H7 (cell line): ENCODE measurements around the gene ORAI2. TPM values are rescaled to one million over a fixed set of nuclear protein-coding genes. Genes with fewer than 3 reads are reported as not detected.
"Not testable (repeated sequence)": the region's sequence is repeated elsewhere in the genome, so short reads cannot be mapped to it uniquely, and the experiment has no call there.

Experiments used
- DNase-seq: peaks from one replicate; pipeline ENCODE4 v3.0.0; 2012
- H3K27me3 ChIP-seq: 2 replicates; pipeline ENCODE4 v1.6.0; 2011; ENCODE audit warnings: mild to moderate bottlenecking, low read length; ENCODE audit not compliant: control insufficient read depth, insufficient read depth
- H3K36me3 ChIP-seq: replicated peaks from 2 replicates; pipeline ENCODE4 v1.5.1; 2011; ENCODE audit warnings: low read length; ENCODE audit not compliant: control insufficient read depth, insufficient read depth
- H3K4me3 ChIP-seq: 2 replicates; pipeline ENCODE4 v1.5.1; 2011; ENCODE audit warnings: low read depth, mild to moderate bottlenecking, control low read depth, low read length, moderate library complexity; ENCODE audit not compliant: insufficient read depth
- total RNA-seq: library from RNA; depleted of rRNA; stranded (reverse); fragments of >200 nt; shearing (Covaris generic); gene quantifications from 2 replicates; pipeline ENCODE4 v1.2.3, GENCODE V29; 2014

Gene ORAI2
- total RNA-seq, 1 experiment from 2014 or later: 13.3 TPM

GRCh38 chr7:102464577-102465280, 31.4 kb downstream of the ORAI2 start, which contains the start of the genes ALKBH4 and LRWD1:
Gene ALKBH4 (minus strand): TSS chr7:102464863. CDS start chr7:102464836, 27 bp downstream.
Gene LRWD1 (plus strand): TSS chr7:102464984. CDS start chr7:102465081, 97 bp downstream.
- no peaks in the 10 kb centered on the region for H3K27me3 ChIP-seq
- peak within 1 kb of the TSS; percentile 96 for H3K4me3 ChIP-seq
- peak; percentile 100 for DNase-seq
- H3K36me3 ChIP-seq: peaks cover 2% of the 10 kb centered on the region; the same call in 1 of the 2 replicates

- Histone ChIP-seq H3K4me3 (no peak overlapping the region), H3K27me3 (no peaks in the 10 kb centered on the region)
Measured at GRCh38 chr7:102466097-102466496, 32.7 kb downstream of the ORAI2 start.

GRCh38 chr7:102467581-102468477, 34.5 kb downstream of the ORAI2 start:
- DNase-seq: no peak
- Histone ChIP-seq H3K36me3 (peaks cover 4% of the 10 kb centered on the region), H3K27me3 (no peaks in the 10 kb centered on the region), H3K4me3 (no peak overlapping the region)

More at GRCh38 chr7:102466097-102466496, 32.7 kb downstream of the ORAI2 start:
- no peak for DNase-seq
- H3K36me3 ChIP-seq: peaks cover 2% of the 10 kb centered on the region; the same call in 1 of the 2 replicates

- Histone ChIP-seq H3K36me3 (peaks cover 4% of the 10 kb centered on the region), H3K4me3 (no peak overlapping the region), H3K27me3 (no peaks in the 10 kb centered on the region)
- peak; percentile 69 for DNase-seq
Measured at GRCh38 chr7:102468478-102469350, 35.3 kb downstream of the ORAI2 start.

- no peaks in the 10 kb centered on the region for H3K27me3 ChIP-seq
- H3K36me3 ChIP-seq: peaks cover 4% of the 10 kb centered on the region
- no peak for DNase-seq
- H3K4me3 ChIP-seq: no peak overlapping the region
Measured at GRCh38 chr7:102469351-102469971, 36.1 kb downstream of the ORAI2 start.

GRCh38 chr7:102469972-102470825, 36.8 kb downstream of the ORAI2 start:
- Histone ChIP-seq H3K27me3 (no peaks in the 10 kb centered on the region), H3K4me3 (no peak overlapping the region), H3K36me3 (peaks cover 4% of the 10 kb centered on the region)
- no peak for DNase-seq

- H3K27me3 ChIP-seq: no peaks in the 10 kb centered on the region
- no peak overlapping the region for H3K4me3 ChIP-seq
- H3K36me3 ChIP-seq: peaks cover 4% of the 10 kb centered on the region
- DNase-seq: no peak
Measured at GRCh38 chr7:102471791-102472125, 38.4 kb downstream of the ORAI2 start.

- H3K36me3 ChIP-seq: peaks cover 4% of the 10 kb centered on the region
Measured at GRCh38 chr7:102472126-102473041, 39.0 kb downstream of the ORAI2 start.

GRCh38 chr7:102473271-102473991, 40.1 kb downstream of the ORAI2 start:
- no peak for DNase-seq
- peaks cover 2% of the 10 kb centered on the region for H3K36me3 ChIP-seq

More at GRCh38 chr7:102472126-102473041, 39.0 kb downstream of the ORAI2 start:
- Histone ChIP-seq H3K27me3 (no peaks in the 10 kb centered on the region), H3K4me3 (no peak overlapping the region)
- DNase-seq: no peak

GRCh38 chr7:102474116-102474515, 40.7 kb downstream of the ORAI2 start:
- not testable (repeated sequence) for H3K36me3 ChIP-seq, H3K27me3 ChIP-seq, DNase-seq, H3K4me3 ChIP-seq

More at GRCh38 chr7:102473271-102473991, 40.1 kb downstream of the ORAI2 start:
- no peak overlapping the region for H3K4me3 ChIP-seq
- H3K27me3 ChIP-seq: no peaks in the 10 kb centered on the region

GRCh38 chr7:102474736-102475435, 41.5 kb downstream of the ORAI2 start:
- not testable (repeated sequence) for H3K27me3 ChIP-seq, DNase-seq, H3K36me3 ChIP-seq, H3K4me3 ChIP-seq
